ENCODE results near the gene ARMC9. TPM values are rescaled to one million over a fixed set of nuclear protein-coding genes. Genes with fewer than 3 reads are reported as not detected.

ARMC9 gene
- total and polyA plus RNA-seq, 2 of the 13 experiments (the other 11 are each of a cell fraction or from before 2014, with no cell fraction given) = 9.1 to 12.8 TPM

DNA sequence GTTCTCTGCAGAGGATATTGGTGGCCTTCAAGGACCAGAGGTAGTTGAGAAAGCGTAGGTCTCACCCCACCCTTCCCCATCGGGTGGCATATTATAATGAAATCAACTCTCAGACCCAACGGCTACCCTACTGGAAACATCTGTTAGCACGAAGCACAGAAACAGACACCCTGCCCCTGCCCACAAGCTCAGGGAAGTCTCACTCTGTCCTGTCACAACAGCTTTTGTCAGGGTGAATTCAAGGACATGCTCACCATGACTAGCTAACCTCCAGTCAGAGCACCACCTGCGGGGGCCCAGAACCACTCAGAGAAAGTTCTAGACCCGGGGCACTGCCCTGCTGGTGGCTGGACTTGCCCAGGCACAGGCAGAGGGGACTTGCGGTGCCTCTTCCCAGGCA is 193.6 kb downstream of the ARMC9 start:
- no peak for ATAC-seq
- Histone ChIP-seq H2AFZ (ENCODE audit: low read length) (no peak overlapping the region), H3K79me2 (ENCODE audit: insufficient read depth, low read length) (no peaks in the 10 kb centered on the region), H3K4me3 (replicated peaks in 1 of 3; ENCODE audit: insufficient read depth in 1 of 3, low read depth in 2 of 3, low read length in 3 of 3) (no peak overlapping the region), H3K4me1 (ENCODE audit: insufficient read depth, low read length) (peaks cover 45% of the 10 kb centered on the region), H3K27ac (ENCODE audit: extremely low read length, insufficient read depth, low read length) (no peak overlapping the region), H3K36me3 (replicated peaks in 1 of 2; ENCODE audit: control insufficient read depth in 1 of 2, insufficient read depth in 2 of 2, low read length in 2 of 2) (no peaks in the 10 kb centered on the region), H3K9ac (ENCODE audit: insufficient read depth, low read depth, low read length) (no peak overlapping the region), H3K4me2 (ENCODE audit: low read depth, low read length) (no peak overlapping the region), H3K9me3 (ENCODE audit: low read length) (no peaks in the 10 kb centered on the region), H3K27me3 (ENCODE audit: control insufficient read depth in 1 of 2, insufficient read depth in 2 of 2, low read length in 2 of 2) (peaks cover 17 to 73% of the 10 kb centered on the region in 2 experiments), H4K20me1 (ENCODE audit: insufficient read depth, low read length) (no peaks in the 10 kb centered on the region)
- FAIRE-seq = no peak
- 24% methylated on average over 7 of the region's 7 CpGs for WGBS (ENCODE audit: low lambda C conversion rate)
- intact Hi-C loops (cut with micrococcal nuclease; ENCODE audit: unreplicated experiment) = no loop called here
- TF ChIP-seq, protein P1, sequence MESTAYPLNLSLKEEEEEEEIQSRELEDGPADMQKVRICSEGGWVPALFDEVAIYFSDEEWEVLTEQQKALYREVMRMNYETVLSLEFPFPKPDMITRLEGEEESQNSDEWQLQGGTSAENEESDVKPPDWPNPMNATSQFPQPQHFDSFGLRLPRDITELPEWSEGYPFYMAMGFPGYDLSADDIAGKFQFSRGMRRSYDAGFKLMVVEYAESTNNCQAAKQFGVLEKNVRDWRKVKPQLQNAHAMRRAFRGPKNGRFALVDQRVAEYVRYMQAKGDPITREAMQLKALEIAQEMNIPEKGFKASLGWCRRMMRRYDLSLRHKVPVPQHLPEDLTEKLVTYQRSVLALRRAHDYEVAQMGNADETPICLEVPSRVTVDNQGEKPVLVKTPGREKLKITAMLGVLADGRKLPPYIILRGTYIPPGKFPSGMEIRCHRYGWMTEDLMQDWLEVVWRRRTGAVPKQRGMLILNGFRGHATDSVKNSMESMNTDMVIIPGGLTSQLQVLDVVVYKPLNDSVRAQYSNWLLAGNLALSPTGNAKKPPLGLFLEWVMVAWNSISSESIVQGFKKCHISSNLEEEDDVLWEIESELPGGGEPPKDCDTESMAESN (CRISPR knock-in tag; conservative IDR thresholded peaks at IDR 0.05) = no peak
- TF ChIP-seq ZBTB1 (CRISPR knock-in tag; IDR thresholded peaks at IDR 0.05; ENCODE audit: borderline replicate concordance) (no peak), ZNF790 (CRISPR knock-in tag; IDR thresholded peaks at IDR 0.05; ENCODE audit: borderline replicate concordance) (no peak), ZNF136 (CRISPR knock-in tag; IDR thresholded peaks at IDR 0.05; ENCODE audit: low read depth) (no peak), SOX5 (CRISPR knock-in tag; IDR thresholded peaks at IDR 0.05; ENCODE audit: borderline replicate concordance) (no peak), YEATS2 (CRISPR knock-in tag; IDR thresholded peaks at IDR 0.05; ENCODE audit: borderline replicate concordance) (no peak), SRSF4 (IDR thresholded peaks at IDR 0.05; ENCODE audit: low read depth, low read length, poor library complexity, severe bottlenecking) (no peak), CREM (IDR thresholded peaks at IDR 0.05) (no peak), CREM (CRISPR knock-in tag; IDR thresholded peaks at IDR 0.05) (no peak), TBX3 (IDR thresholded peaks at IDR 0.05; ENCODE audit: borderline replicate concordance) (no peak), ZNF761 (CRISPR knock-in tag; conservative IDR thresholded peaks at IDR 0.05) (no peak), ZFP37 (CRISPR knock-in tag; IDR thresholded peaks at IDR 0.05; ENCODE audit: borderline replicate concordance) (no peak), ZBTB3 (CRISPR knock-in tag; IDR thresholded peaks at IDR 0.05; ENCODE audit: borderline replicate concordance, low read depth) (no peak)
- TF ChIP-seq, protein P2, sequence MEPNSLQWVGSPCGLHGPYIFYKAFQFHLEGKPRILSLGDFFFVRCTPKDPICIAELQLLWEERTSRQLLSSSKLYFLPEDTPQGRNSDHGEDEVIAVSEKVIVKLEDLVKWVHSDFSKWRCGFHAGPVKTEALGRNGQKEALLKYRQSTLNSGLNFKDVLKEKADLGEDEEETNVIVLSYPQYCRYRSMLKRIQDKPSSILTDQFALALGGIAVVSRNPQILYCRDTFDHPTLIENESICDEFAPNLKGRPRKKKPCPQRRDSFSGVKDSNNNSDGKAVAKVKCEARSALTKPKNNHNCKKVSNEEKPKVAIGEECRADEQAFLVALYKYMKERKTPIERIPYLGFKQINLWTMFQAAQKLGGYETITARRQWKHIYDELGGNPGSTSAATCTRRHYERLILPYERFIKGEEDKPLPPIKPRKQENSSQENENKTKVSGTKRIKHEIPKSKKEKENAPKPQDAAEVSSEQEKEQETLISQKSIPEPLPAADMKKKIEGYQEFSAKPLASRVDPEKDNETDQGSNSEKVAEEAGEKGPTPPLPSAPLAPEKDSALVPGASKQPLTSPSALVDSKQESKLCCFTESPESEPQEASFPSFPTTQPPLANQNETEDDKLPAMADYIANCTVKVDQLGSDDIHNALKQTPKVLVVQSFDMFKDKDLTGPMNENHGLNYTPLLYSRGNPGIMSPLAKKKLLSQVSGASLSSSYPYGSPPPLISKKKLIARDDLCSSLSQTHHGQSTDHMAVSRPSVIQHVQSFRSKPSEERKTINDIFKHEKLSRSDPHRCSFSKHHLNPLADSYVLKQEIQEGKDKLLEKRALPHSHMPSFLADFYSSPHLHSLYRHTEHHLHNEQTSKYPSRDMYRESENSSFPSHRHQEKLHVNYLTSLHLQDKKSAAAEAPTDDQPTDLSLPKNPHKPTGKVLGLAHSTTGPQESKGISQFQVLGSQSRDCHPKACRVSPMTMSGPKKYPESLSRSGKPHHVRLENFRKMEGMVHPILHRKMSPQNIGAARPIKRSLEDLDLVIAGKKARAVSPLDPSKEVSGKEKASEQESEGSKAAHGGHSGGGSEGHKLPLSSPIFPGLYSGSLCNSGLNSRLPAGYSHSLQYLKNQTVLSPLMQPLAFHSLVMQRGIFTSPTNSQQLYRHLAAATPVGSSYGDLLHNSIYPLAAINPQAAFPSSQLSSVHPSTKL (CRISPR knock-in tag; IDR thresholded peaks at IDR 0.05) = no peak
- POLR2A ChIA-PET = no interaction called here
- no TSS peak for BruUV-seq (replicated peaks)
- no peak for DNase-seq (ENCODE audit: low spot score)
- CTCF ChIA-PET (ENCODE audit: low intra/inter-chr PET ratio, low total read pairs) = no interaction called here
- in situ Hi-C loops (cut with HindIII; ENCODE audit: extremely low pct_ligation_motif_present, low pct_unique_long_range_greater_than_20kb) = loop anchor here (10.0 kb wide), 1 partner anchor 97 kb away; no protein-coding TSS in a partner anchor

All from HepG2 (cell line).